GM15510 (cell line): Measurements from ENCODE around the gene NAXE.

Source experiments
- POLR2A ChIP-seq: IDR thresholded peaks from 3 replicates; pipeline ENCODE4 v1.6.1; 2011; ENCODE audit warnings: borderline replicate concordance; ENCODE audit not compliant: insufficient read length; ENCODE audit errors: extremely low read depth

The NAXE gene

GRCh38 chr1:156601122-156601830 is 9.7 kb downstream of the NAXE start, which contains the start of gene GPATCH4:
Gene GPATCH4, minus strand, starts transcription at chr1:156601479.
- peak; percentile 82 for TF ChIP-seq POLR2A

- TF ChIP-seq POLR2A: no peak
Measured at GRCh38 chr1:156601892-156602291, 10.3 kb downstream of the NAXE start.

GRCh38 chr1:156602557-156602993 is 11.0 kb downstream of the NAXE start:
- no peak for TF ChIP-seq POLR2A

DNA sequence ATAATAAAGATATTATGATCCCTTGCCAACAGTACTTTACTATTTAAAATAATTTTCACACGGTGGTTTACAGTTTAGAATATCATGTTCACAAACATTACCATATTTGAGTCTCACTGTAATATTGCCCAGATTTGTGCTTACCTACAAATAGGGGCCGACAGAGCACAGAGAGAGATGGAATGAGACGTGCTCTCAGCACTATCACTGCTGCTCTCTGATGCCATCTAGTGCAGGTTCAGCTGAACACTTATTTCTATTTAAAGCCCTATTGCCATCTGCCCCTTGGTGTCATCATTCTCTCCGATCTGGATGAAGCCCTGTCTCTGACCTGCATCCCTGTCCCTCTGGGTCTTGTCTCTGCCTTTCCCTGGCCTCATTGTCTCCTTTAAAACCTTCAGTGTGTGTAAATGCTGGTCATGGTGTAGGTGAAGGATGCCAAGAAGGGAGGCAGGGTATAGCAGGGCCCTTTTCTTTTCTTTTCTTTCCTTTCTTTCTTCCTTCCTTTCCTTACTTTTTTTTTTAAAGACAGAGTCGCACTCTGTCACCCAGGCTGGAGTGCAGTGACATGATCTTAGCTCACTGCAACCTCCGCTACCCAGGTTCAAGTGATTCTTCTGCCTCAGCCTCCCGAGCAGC is 16.6 kb downstream of the NAXE start:
- TF ChIP-seq POLR2A: no peak

DNA sequence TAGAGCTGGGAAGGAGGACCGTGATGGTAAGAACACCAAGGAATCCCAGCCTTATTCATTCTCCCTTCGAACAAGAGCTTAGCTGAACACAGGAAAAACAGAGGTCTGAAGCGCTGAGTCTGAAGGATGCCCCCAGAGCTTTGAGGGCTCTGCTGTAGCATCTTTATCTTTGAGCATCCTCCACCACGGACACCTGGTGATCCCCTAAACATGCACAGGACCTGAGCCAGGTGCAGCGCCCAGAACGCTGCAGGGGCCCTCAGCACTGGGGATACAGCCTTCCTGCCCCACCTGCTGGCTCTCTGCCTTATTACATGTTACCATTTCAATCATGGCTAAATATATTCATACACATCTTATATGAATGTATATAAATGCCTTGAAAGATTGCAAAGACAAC is 17.4 kb downstream of the NAXE start:
- TF ChIP-seq POLR2A: no peak

DNA sequence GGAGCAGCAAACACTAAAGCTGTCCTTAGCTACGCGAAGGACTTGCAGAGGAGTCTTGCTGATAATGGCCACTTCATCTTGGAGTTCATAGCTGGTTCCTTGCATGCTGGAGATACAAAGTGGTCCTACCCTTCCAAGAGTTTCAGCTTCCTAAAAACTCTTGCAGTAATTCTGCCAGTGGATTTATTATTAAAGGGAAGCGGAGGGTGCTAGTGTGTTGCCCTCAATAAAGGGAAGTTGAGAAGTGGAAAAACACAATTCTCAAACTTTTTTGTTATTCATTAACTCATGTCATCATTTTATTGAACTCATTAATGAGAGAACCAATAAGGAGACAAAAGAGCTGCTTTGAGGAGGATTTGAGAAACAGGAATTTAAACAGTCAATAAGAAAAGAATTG is 21.1 kb downstream of the NAXE start:
- no peak for TF ChIP-seq POLR2A

- no peak for TF ChIP-seq POLR2A
Measured at GRCh38 chr1:156615946-156616345, 24.4 kb downstream of the NAXE start.

- TF ChIP-seq POLR2A: no peak
Measured at GRCh38 chr1:156616463-156616862, 24.9 kb downstream of the NAXE start.

DNA sequence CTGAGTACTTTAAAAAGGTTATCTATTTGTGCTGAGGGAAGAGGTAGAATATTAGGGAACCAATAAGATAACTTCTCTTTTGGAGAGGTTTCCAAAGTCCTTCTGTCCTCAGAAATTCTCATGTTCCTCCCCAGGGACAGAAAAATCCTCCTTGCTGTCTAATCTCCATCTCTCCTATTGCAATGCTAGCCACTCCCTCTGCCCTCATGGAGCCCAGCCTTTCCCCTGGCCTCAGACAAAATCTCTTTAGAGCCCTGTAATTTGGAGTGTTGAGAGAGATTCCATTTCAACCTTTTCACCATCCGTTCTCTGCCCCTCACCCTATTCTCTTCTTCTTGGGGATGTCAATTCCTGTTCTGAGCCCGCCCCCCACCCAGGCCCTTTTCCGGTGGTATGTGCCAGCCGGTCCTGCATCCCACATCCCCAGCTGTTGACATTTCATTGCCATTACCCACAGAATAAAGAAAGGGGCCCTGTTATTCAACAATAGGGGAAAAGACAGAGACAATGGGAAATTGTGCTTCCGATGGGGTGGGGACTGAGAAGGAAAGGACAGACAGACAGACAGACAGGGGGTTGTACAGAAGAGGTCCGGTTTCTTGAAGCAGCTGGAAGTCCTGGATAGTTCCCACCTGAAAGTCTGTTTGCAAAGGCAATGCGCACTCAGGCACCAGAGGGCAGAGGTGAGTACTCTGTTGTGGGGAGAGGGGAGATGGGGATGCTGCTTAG is 27.4 kb downstream of the NAXE start, which contains the start of gene HAPLN2:
TSS of gene HAPLN2 (plus strand) at position 563 of the 729 bp plus-strand sequence. CDS start 4,076 bp downstream, outside the sequence.
- TF ChIP-seq POLR2A: no peak

DNA sequence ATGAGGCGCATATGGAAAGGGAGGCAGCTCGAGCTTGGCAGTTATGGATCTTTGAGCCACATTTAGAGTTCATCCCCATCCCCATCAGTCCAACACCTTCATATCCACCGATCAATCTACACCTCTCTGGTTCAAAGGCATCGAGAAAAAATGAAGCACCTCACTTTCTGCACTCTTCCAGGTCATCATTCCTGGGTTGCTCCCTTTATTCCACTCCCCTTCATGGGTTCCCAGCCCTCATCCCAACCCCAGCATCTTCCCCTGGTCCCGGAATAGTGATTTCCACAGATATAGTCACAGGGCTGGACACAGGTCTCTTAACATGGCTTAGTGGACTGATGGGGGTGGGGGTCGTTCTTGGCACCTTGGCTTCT is 28.0 kb downstream of the NAXE start:
- no peak for TF ChIP-seq POLR2A

DNA sequence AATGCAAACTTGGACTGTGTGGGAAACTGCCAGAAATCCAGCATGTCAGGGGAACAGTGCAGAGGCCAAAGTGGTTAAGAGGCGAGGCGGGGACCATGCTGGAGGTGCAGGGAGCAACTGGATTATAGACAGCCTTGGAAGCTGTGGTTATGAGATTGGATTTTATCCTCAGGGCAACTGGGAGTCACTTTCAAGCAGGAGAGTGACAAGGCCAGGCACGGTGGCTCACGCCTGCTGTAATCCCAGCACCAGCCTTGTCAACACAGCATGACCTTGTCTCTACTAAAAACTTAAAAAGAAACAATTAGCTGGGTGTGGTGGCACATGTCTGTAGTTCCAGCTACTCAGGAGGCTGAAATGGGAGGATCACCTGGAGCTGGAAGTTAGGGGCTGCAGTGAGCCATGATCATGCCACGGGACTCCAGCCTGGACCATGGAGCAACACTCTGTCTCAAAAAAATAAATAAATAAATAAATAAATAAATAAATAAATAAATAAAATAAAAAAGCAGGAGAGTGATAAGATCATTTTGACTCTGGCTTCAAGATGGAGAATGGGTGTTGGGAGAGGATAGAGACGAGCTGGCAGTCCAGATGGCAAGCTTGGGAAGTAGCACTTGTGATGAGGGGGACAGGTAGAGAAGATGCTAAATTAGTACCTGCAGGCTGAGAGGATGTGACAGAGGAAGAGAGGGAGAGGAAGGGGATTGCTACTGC is 31.2 kb downstream of the NAXE start:
- no peak for TF ChIP-seq POLR2A

DNA sequence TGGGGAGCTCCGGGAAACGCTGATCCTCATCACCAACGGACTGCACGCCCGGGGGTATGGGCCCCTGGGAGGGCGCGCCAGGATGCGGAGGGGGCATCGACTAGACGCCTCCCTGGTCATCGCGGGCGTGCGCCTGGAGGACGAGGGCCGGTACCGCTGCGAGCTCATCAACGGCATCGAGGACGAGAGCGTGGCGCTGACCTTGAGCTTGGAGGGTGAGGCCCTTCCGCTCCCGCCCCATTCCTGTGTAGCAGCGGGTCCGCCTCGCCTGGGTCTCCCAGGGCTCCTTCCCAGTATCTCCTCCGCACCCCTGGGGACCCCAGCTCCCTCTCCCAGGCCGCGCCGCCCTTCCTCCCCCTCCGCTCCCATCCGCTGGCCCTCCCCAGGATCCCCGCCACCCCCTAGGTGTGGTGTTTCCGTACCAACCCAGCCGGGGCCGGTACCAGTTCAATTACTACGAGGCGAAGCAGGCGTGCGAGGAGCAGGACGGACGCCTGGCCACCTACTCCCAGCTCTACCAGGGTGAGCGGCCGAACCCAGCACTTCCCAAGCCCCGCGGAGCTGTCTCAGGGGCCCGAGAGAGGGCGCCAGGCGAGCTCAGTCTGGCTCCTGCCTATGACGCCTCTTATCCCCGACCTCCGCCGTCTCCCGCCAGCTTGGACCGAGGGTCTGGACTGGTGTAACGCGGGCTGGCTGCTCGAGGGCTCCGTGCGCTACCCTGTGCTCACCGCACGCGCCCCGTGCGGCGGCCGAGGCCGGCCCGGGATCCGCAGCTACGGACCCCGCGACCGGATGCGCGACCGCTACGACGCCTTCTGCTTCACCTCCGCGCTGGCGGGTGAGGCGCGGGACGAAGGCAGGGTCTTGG is 32.6 kb downstream of the NAXE start:
- TF ChIP-seq POLR2A: no peak

DNA sequence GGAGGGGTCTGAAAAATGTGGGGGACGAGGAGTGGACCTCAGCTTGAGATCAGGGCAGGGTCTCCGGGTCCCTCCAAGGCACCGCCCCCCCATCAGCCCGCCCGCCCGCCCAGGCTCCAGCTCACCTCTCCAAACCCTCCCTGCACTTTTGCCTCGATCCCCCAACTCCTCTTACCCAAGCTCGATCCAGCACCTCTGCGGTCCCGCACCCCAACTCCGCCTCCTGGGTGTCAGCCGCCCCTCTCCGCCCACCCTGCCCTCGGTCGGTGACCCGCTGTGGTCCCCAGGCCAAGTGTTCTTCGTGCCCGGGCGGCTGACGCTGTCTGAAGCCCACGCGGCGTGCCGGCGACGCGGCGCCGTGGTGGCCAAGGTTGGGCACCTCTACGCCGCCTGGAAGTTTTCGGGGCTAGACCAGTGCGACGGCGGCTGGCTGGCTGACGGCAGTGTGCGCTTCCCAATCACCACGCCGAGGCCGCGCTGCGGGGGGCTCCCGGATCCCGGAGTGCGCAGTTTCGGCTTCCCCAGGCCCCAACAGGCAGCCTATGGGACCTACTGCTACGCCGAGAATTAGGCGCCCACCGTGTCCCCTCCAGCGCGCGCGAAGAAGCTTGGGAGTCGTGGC is 33.3 kb downstream of the NAXE start:
- TF ChIP-seq POLR2A: no peak
